Adrenal gland (tissue), 12 donors: ENCODE data around the gene STK11IP. TPM values are rescaled to one million over a fixed set of nuclear protein-coding genes. Genes with fewer than 3 reads are reported as not detected.

Experiments
- DNase-seq, 7 donors: peaks; one replicate each; pipeline ENCODE4 v3.0.0-alpha.2; 2019 to 2020
- H3K27ac ChIP-seq, 5 donors: fragments of 200-600 bp; sonication (generic) in 4 of 5; 1 replicate in 3 of 5; 2 replicates in 2 of 5; pipeline versions ENCODE4 v1.5.1 to v1.8.0; 2016 to 2020; ENCODE audit warnings: mild to moderate bottlenecking in 1 of 5
- H3K27me3 ChIP-seq: fragments of 200-600 bp; 2 replicates; pipeline ENCODE4 v1.8.0; 2021
- H3K36me3 ChIP-seq, 2 donors: fragments of 200-600 bp; replicated peaks in 1 of 2; 1 replicate in 1 of 2; 2 replicates in 1 of 2; pipeline versions ENCODE4 v1.5.1 to v1.8.0; 2018 to 2022
- H3K4me1 ChIP-seq, 2 donors: fragments of 200-600 bp; replicated peaks in 1 of 2; 1 replicate in 1 of 2; 2 replicates in 1 of 2; pipeline versions ENCODE4 v1.5.1 to v1.8.0; 2018 to 2021
- H3K4me3 ChIP-seq, 4 donors: fragments of 200-600 bp; sonication (generic) in 3 of 4; one replicate each; pipeline ENCODE4 v1.5.1; 2016 to 2018
- H3K9me3 ChIP-seq, 3 donors: fragments of 200-600 bp; sonication (generic) in 1 of 3; replicated peaks in 1 of 3; 1 replicate in 2 of 3; 2 replicates in 1 of 3; pipeline versions ENCODE4 v1.5.1 to v1.8.0; 2016 to 2021
- POLR2A ChIP-seq, 2 donors: fragments of 450-650 bp; IDR thresholded peaks; one replicate each; pipeline ENCODE4 v1.6.1; 2017; ENCODE audit warnings: antibody characterized with exemption in 2 of 2, mild to moderate bottlenecking in 2 of 2, moderate library complexity in 1 of 2
- WGBS, 4 donors: extraction: QIAGEN DNeasy Blood & Tissue Kit in 2 of 4; methylation state at CpG; one replicate each; pipeline versions ENCODE4 v1.1.5 to v1.1.7; 2013 to 2017; 5-methylcytosine and 5-hydroxymethylcytosine counted together
- intact Hi-C, 2 donors: fragments of 100-400 bp; cut with DNase I; formaldehyde crosslinking; loops; one replicate each; pipeline versions ENCODE4 v1.14.1 to v1.15.0; 2022 to 2023
- polyA plus RNA-seq, 3 donors: library from polyadenylated mRNA; stranded (reverse); fragments of 200-250 nt in 2 of 3; fragments of 350-450 nt in 1 of 3; fragmentation: Illumina TruSeq in 1 of 3; extraction: RNeasy Lipid Tissue Mini Kit (QIAGEN cat#74804) in 1 of 3; gene quantifications; one replicate each; pipeline ENCODE4 v1.2.3, GENCODE V29; 2013 to 2014
- total RNA-seq, 9 donors: library from RNA; depleted of rRNA in 4 of 9; stranded (reverse); fragments of >200 nt in 4 of 9; fragments of 120-200 nt in 1 of 9; fragmentation: NEBNext Ultra II Directional in 1 of 9; extraction: Animal tissue kit (Norgen Biotek cat#: 25700) in 1 of 9; gene quantifications; one replicate each; pipeline versions ENCODE4 v1.1.0 to v1.2.4, GENCODE V29; 2013 to 2023
- TF ChIP-seq, protein P1 (sequence below), 6 experiments: fragments of 450-650 bp in 4 of 6; fragments of 200-600 bp in 2 of 6; sonication (generic) in 1 of 6; IDR thresholded peaks; 1 replicate in 5 of 6; 2 replicates in 1 of 6; pipeline versions ENCODE4 v1.5.1 to v1.8.0; 2016 to 2021; ENCODE audit warnings: antibody characterized with exemption in 6 of 6, mild to moderate bottlenecking in 2 of 6, moderate library complexity in 1 of 6
- donor health status: healthy with polysubstance abuse.
- donor health status: Bipolar disorder and iron deficiency.
- donor health status: DM: yes; HTN: yes; CAD: no.
- donor health status: DM: no; HTN: no; CAD: no.
- donor health status: DM: no; HTN: no; CAD: no.
- donor health status: DM: yes; HTN: yes; CAD: no.

The STK11IP gene
- total and polyA plus RNA-seq, 12 donors = 5.0 to 68.1 (median 25.5) TPM

DNA sequence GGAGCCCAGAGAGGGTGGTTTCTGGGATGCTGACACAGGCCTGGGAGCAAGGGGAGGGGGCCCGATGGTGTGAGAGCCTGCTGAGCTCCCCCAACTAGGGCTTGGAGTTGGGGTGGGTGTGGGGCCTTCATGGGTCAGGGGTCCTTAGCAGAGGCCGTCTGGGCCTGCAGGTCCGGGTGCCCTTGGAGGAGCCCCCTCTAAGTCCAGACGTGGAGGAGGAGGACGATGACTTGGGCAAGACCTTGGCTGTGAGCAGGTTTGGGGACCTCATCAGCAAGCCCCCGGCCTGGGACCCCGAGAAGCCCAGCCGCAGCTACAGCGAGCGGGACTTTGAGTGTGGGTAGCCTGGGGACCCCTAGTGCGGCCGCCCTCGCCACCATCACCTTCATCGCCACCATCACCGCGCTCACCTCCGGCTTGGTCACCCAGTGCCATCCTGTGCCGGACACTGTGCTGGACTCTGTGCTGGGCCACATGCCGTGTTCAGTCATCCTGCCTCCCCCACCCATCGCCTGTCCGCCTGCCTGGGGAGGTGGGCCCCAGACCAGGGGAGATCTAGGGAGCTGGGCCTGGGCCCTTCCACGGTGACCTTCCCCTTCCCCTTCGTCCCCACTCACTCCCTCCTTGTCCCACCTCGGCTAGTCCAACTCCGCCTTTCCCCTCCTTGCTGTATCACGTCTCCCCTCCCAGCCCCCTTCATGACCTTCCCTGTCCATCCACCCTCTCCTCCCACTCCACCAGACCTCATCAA lies 30.8 kb downstream of the STK11IP start:
- no peaks in the 10 kb centered on the region for H3K36me3 ChIP-seq
- intact Hi-C loops = loop anchor here in 1 of 2 donors (5.0 kb wide), 1 partner anchor 211 kb away; the partner anchor contains the start of gene DES
- no peaks in the 10 kb centered on the region for H3K27me3 ChIP-seq
- TF ChIP-seq, protein P1, sequence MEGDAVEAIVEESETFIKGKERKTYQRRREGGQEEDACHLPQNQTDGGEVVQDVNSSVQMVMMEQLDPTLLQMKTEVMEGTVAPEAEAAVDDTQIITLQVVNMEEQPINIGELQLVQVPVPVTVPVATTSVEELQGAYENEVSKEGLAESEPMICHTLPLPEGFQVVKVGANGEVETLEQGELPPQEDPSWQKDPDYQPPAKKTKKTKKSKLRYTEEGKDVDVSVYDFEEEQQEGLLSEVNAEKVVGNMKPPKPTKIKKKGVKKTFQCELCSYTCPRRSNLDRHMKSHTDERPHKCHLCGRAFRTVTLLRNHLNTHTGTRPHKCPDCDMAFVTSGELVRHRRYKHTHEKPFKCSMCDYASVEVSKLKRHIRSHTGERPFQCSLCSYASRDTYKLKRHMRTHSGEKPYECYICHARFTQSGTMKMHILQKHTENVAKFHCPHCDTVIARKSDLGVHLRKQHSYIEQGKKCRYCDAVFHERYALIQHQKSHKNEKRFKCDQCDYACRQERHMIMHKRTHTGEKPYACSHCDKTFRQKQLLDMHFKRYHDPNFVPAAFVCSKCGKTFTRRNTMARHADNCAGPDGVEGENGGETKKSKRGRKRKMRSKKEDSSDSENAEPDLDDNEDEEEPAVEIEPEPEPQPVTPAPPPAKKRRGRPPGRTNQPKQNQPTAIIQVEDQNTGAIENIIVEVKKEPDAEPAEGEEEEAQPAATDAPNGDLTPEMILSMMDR (IDR thresholded peaks at IDR 0.05) = no peak
- no peak for TF ChIP-seq POLR2A (IDR thresholded peaks at IDR 0.05)
- 59 to 87% (median 82%) methylated on average over 10 to 26 of the region's 26 CpGs for WGBS, 4 donors
- H3K9me3 ChIP-seq = no peaks in the 10 kb centered on the region
- DNase-seq = peak in 1 of 7 donors; percentile 50
- H3K27ac ChIP-seq = peak overlapping the region in 1 of 5 donors; percentile 26
- H3K4me3 ChIP-seq = peak overlapping the region in 2 of 4 donors; percentile 9 to 62
- peaks cover 9 to 28% of the 10 kb centered on the region in 2 donors for H3K4me1 ChIP-seq

DNA sequence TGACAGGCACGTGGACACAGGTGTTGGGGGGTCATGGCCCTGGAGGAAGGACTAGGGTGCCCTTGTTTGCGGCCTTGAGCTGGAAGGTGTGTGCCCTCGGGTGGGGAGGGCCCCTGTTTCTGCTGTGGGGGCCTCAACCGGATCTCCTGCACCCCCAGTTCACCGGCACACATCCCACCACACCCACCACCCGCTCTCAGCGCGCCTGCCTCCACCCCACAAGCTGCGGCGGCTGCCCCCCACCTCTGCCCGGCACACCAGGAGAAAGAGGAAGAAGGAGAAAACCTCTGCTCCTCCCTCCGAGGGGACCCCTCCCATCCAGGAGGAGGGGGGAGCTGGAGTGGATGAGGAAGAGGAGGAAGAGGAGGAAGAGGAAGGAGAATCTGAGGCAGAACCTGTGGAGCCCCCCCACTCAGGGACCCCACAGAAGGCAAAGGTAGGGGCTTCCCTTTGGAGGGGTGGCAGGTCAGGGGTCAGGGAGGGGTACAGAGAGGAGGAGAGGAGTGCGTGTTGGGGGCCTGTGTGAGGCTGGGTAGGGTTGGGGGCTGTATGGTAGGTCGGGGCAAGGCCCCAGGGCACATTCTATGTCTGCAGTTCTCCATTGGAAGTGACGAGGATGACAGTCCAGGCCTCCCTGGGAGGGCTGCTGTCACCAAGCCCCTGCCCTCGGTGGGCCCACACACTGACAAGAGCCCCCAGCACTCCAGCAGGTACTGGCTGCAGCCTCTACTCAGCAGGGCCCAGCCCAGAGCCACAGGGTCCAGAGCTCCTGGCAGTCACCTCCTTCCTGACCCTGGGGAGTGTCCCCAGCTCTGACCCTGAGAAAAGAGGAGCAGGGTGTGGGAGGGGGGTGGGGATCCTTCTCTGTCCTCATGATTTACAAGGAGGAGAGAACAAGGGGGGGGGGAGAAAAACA lies 31.6 kb downstream of the STK11IP start:
- peak in 1 of 7 donors; percentile 54 for DNase-seq
- TF ChIP-seq POLR2A (IDR thresholded peaks at IDR 0.05) = no peak
- TF ChIP-seq, protein P1 (IDR thresholded peaks at IDR 0.05) = no peak
- Histone ChIP-seq H3K27ac (no peak overlapping the region), H3K27me3 (no peaks in the 10 kb centered on the region), H3K4me1 (peaks cover 9 to 28% of the 10 kb centered on the region in 2 donors), H3K9me3 (no peaks in the 10 kb centered on the region), H3K4me3 (no peak overlapping the region), H3K36me3 (no peaks in the 10 kb centered on the region)
- 64 to 71% (median 69%) methylated on average over 8 to 16 of the region's 16 CpGs for WGBS, 4 donors
- intact Hi-C loops = loop anchor here in 1 of 2 donors (5.0 kb wide), 1 partner anchor 212 kb away; the partner anchor contains the start of gene DES

DNA sequence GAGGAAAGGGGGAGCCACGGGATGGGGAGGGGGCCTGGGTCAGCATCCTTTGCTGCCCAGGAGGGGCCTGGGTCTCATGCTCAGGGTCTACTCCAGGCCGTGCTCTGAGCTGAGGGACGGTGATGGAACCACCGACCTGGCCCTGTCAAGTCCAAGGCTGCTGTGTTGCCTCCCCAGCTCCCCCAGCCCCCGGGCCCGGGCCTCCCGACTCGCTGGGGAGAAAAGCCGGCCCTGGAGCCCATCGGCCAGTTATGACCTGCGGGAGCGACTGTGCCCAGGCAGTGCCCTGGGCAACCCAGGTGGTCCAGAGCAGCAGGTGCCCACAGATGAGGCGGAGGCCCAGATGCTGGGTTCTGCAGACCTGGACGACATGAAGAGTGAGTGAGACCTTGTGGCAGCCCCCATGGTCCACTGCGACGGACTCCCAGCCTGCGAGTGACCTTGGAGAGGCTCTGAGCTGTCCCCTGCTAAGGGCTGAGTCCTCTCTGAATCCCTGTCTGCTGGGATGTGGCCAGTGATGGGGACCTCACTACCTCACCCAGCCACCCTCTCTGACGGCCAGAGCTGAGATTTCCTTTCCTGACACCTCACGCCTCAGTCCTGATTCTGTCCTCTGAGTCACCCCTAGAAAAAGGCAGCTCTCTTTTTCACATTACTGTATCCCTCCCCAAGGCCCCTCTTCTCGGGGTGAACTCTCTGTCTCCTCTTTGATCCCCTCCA lies 32.5 kb downstream of the STK11IP start:
- DNase-seq = peak in 5 of 7 donors; percentile 53 to 77 (median 65)
- intact Hi-C loops = loop anchor here in 1 of 2 donors (5.0 kb wide), 1 partner anchor 213 kb away; the partner anchor contains the start of gene DES
- Histone ChIP-seq H3K27ac (peak overlapping the region in 2 of 5 donors; percentile 64 to 74), H3K4me3 (no peak overlapping the region), H3K27me3 (no peaks in the 10 kb centered on the region), H3K9me3 (no peaks in the 10 kb centered on the region), H3K4me1 (peaks cover 9 to 28% of the 10 kb centered on the region in 2 donors), H3K36me3 (no peaks in the 10 kb centered on the region)
- no peak for TF ChIP-seq POLR2A (IDR thresholded peaks at IDR 0.05)
- TF ChIP-seq, protein P1 (IDR thresholded peaks at IDR 0.05) = no peak
- 43 to 52% (median 46%) methylated on average over 14 to 20 of the region's 20 CpGs for WGBS, 4 donors
